OCI-LY1 (cell line): ENCODE measurements around the gene ADAMTSL1.

ENCODE experiments used
- H2AFZ ChIP-seq: fragments of 200-600 bp; sonication (generic), shearing (Covaris generic); 2 replicates; pipeline ENCODE4 v1.6.0; 2014; ENCODE audit warnings: antibody characterized with exemption, mild to moderate bottlenecking, low read length
- H3F3A ChIP-seq: fragments of 200-600 bp; sonication (generic), shearing (Covaris generic); 2 replicates; pipeline ENCODE4 v1.6.0; 2014; ENCODE audit warnings: mild to moderate bottlenecking, antibody characterized with exemption, low read length, moderate library complexity; ENCODE audit not compliant: insufficient read depth
- H3K27ac ChIP-seq: fragments of 200-600 bp; sonication (generic); 2 replicates; pipeline ENCODE4 v1.5.1; 2014; ENCODE audit warnings: low read length, mixed run types, mild to moderate bottlenecking, low read depth; ENCODE audit not compliant: poor library complexity, severe bottlenecking
- H3K27me3 ChIP-seq: fragments of 200-600 bp; sonication (generic); 2 replicates; pipeline ENCODE4 v1.6.0; 2014; ENCODE audit warnings: antibody characterized with exemption, mild to moderate bottlenecking, low read length, moderate library complexity; ENCODE audit not compliant: insufficient read depth
- H3K36me3 ChIP-seq: fragments of 200-600 bp; sonication (generic); 2 replicates; pipeline ENCODE4 v1.6.1; 2014; ENCODE audit warnings: mild to moderate bottlenecking, antibody characterized with exemption, low read length, moderate library complexity, mixed read lengths; ENCODE audit not compliant: insufficient read depth
- H3K4me1 ChIP-seq: fragments of 200-600 bp; sonication (generic); 2 replicates; pipeline ENCODE4 v1.5.1; 2014; ENCODE audit warnings: mild to moderate bottlenecking, low read length, moderate library complexity; ENCODE audit not compliant: insufficient read depth, severe bottlenecking
- H3K4me2 ChIP-seq: fragments of 200-600 bp; sonication (generic), shearing (Covaris generic); 2 replicates; pipeline ENCODE4 v1.6.1; 2014; ENCODE audit warnings: low read length
- H3K4me3 ChIP-seq: fragments of 200-600 bp; sonication (generic); 2 replicates; pipeline ENCODE4 v1.5.1; 2014; ENCODE audit warnings: low read length, low read depth, mild to moderate bottlenecking, mixed read lengths; ENCODE audit not compliant: poor library complexity, severe bottlenecking
- H3K79me2 ChIP-seq: fragments of 200-600 bp; shearing (Covaris generic); 2 replicates; pipeline ENCODE4 v1.6.1; 2016; ENCODE audit warnings: mixed run types, low read length, mixed read lengths; ENCODE audit not compliant: insufficient read depth
- H3K9ac ChIP-seq: fragments of 200-600 bp; sonication (generic), shearing (Covaris generic); 2 replicates; pipeline ENCODE4 v1.6.1; 2014; ENCODE audit warnings: mild to moderate bottlenecking, low read length, mixed read lengths
- H3K9me2 ChIP-seq: fragments of 200-600 bp; sonication (generic), shearing (Covaris generic); 2 replicates; pipeline ENCODE4 v1.6.1; 2014; ENCODE audit warnings: low read depth, mild to moderate bottlenecking, low read length, mixed read lengths
- H3K9me3 ChIP-seq: fragments of 200-600 bp; shearing (Covaris generic); 2 replicates; pipeline ENCODE4 v1.6.1; 2014; ENCODE audit warnings: low read length, mixed read lengths
- H4K20me1 ChIP-seq: fragments of 200-600 bp; sonication (generic), shearing (Covaris generic); 2 replicates; pipeline ENCODE4 v1.6.0; 2016; ENCODE audit warnings: mild to moderate bottlenecking, low read length; ENCODE audit not compliant: insufficient read depth
- EZH2 ChIP-seq: fragments of 200-600 bp; sonication (generic), shearing (Covaris generic); IDR thresholded peaks from 2 replicates; pipeline ENCODE4 v1.8.0; 2017; ENCODE audit warnings: borderline replicate concordance, mixed run types, mild to moderate bottlenecking, antibody characterized with exemption, low read length, moderate library complexity, mixed read lengths
- TF ChIP-seq, protein P1 (sequence below): fragments of 200-600 bp; sonication (generic), shearing (Covaris generic); IDR thresholded peaks from 2 replicates; pipeline ENCODE4 v1.5.1; 2017; ENCODE audit warnings: mild to moderate bottlenecking, antibody characterized with exemption, low read length, moderate library complexity, mixed read lengths

ADAMTSL1 gene

DNA sequence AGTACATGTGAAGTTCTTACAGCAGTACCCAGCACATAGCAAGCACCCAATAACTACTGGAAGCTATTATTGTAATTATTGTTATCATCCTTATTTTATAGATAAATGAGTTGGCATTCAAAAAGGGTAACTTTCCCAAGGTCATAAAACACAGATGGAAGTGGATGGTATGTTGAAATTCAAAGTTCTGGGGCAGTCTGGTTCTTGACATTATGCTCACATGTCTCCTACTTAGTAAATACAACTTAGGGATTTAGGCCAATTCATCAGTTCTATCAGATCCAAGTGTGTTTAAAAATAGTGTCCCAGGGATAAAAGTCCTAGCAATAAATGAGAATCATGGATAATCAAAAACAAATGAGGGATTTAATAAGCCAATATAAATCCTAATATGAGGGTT is 265.2 kb downstream of the ADAMTSL1 start:
- no peaks in the 10 kb centered on the region for H3K27me3 ChIP-seq

DNA sequence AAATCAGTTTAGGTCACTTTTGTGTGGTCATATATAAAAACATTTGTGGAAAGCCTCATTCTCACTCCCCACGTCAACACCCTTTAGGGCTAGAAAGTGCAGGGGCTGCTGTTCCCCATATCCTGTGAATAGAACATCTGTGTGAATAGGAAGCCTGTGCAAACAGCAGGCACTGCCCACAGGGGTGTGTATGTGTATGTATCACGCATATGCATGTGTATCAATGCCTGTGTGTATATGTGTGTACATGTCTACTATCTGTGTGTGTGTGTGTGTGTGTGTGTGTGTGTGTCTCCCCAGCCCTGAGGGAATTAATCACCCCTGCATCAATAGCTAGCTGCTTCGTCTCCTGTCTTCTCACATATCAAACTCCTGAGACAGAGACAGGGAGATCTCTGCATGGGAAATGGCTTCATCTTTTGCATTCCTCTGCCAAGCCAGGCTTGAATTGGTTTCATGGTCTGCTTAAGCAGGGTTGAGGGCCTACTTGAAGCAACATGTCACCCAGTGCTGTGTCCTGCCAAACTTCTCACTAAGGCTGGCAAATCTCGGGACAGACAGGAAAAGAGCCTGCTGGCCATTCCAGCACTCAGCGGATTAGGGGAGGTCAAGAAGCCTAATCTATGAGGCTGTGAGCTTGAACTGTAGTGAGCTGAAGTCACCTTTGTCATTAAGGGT is 265.8 kb downstream of the ADAMTSL1 start:
- Histone ChIP-seq H3K9ac (no peak overlapping the region), H3K4me2 (no peak overlapping the region), H3K4me1 (no peaks in the 10 kb centered on the region), H4K20me1 (no peaks in the 10 kb centered on the region), H3K79me2 (no peaks in the 10 kb centered on the region), H3K27ac (no peak overlapping the region), H2AFZ (no peak overlapping the region), H3F3A (no peaks in the 10 kb centered on the region), H3K36me3 (no peaks in the 10 kb centered on the region), H3K9me2 (no peaks in the 10 kb centered on the region), H3K27me3 (no peaks in the 10 kb centered on the region), H3K4me3 (no peak overlapping the region), H3K9me3 (no peaks in the 10 kb centered on the region)
- TF ChIP-seq, protein P1, sequence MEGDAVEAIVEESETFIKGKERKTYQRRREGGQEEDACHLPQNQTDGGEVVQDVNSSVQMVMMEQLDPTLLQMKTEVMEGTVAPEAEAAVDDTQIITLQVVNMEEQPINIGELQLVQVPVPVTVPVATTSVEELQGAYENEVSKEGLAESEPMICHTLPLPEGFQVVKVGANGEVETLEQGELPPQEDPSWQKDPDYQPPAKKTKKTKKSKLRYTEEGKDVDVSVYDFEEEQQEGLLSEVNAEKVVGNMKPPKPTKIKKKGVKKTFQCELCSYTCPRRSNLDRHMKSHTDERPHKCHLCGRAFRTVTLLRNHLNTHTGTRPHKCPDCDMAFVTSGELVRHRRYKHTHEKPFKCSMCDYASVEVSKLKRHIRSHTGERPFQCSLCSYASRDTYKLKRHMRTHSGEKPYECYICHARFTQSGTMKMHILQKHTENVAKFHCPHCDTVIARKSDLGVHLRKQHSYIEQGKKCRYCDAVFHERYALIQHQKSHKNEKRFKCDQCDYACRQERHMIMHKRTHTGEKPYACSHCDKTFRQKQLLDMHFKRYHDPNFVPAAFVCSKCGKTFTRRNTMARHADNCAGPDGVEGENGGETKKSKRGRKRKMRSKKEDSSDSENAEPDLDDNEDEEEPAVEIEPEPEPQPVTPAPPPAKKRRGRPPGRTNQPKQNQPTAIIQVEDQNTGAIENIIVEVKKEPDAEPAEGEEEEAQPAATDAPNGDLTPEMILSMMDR = no peak
- TF ChIP-seq EZH2 = no peak

More for the DNA sequence above, 265.2 kb downstream of the ADAMTSL1 start:
- no peak overlapping the region for H3K9ac ChIP-seq
- H3K79me2 ChIP-seq = no peaks in the 10 kb centered on the region
- H3K4me3 ChIP-seq = no peak overlapping the region
- no peak overlapping the region for H3K4me2 ChIP-seq
- no peaks in the 10 kb centered on the region for H3K9me3 ChIP-seq
- H3K27ac ChIP-seq = no peak overlapping the region
- H3K4me1 ChIP-seq = no peaks in the 10 kb centered on the region
- no peaks in the 10 kb centered on the region for H3K36me3 ChIP-seq
- no peaks in the 10 kb centered on the region for H3K9me2 ChIP-seq
- H3F3A ChIP-seq = no peaks in the 10 kb centered on the region
- no peak for TF ChIP-seq EZH2
- TF ChIP-seq, protein P1 = no peak
- H4K20me1 ChIP-seq = no peaks in the 10 kb centered on the region
- no peak overlapping the region for H2AFZ ChIP-seq

DNA sequence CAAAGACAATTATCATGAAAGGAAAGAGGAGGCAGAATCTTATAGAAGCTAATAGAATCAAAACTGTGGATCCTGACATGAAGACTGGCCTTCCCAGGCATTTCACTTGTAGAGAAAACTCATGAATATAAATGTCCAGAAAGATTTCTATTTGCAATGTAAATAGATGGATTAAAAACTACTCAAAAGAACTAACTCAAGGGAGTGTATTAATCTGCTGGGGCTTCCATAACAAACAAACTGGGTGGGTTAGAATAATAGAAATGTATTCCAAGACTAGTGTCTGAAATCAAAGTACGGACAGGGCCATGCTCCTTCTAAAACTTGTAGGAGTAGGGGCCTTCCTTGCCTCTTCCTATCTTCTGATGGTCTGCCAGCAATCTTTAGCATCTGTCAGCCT is 267.4 kb downstream of the ADAMTSL1 start:
- TF ChIP-seq, protein P1 = no peak
- no peak for TF ChIP-seq EZH2
- no peaks in the 10 kb centered on the region for H4K20me1 ChIP-seq
- H2AFZ ChIP-seq = no peak overlapping the region
- no peaks in the 10 kb centered on the region for H3K27me3 ChIP-seq
- no peak overlapping the region for H3K4me2 ChIP-seq
- no peak overlapping the region for H3K9ac ChIP-seq
- H3K36me3 ChIP-seq = no peaks in the 10 kb centered on the region
- no peak overlapping the region for H3K4me3 ChIP-seq
- no peaks in the 10 kb centered on the region for H3K4me1 ChIP-seq
- no peak overlapping the region for H3K27ac ChIP-seq
- H3K9me3 ChIP-seq = no peaks in the 10 kb centered on the region
- H3K79me2 ChIP-seq = no peaks in the 10 kb centered on the region
- H3F3A ChIP-seq = no peaks in the 10 kb centered on the region
- H3K9me2 ChIP-seq = no peaks in the 10 kb centered on the region
